Measurements from ENCODE around the gene BICD2. TPM values are rescaled to one million over a fixed set of nuclear protein-coding genes. Genes with fewer than 3 reads are reported as not detected.

BICD2 gene
- total RNA-seq, 4 donors from 2014 or later, result 42.3 to 75.3 (median 51.8) TPM

DNA sequence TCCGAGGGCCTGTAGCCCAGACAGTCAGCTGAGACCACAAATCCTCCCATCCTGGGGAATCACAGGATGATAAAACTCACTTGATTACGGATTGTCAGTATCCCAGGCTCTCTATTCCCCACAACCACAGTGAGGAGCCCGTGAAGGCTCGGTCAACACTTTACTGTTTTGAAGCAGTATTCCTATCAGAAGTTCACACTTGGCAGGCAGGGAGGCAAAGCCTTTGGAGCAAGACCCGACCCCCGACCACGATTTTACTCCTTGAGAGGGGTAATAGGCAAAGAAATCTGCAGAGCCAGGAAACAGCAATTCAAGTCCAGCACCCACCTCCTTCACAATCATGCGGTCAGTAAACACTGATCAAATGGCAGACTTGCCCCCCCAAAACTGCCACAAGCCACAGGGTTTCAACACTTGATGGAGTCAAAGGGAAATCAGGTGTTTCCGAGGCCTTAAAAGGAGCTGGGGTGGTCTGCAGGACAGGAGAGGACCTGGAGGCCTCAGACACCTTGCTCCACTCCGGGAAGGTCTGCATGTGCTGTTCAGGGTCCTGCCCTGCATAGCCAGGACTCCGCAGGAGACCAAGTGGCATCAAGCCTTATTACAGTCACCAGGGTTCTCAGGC, 25.2 kb downstream of the BICD2 start:
- peaks cover 0 to 94% (median 41%) of the 10 kb centered on the region in 3 donors for H3K4me1 ChIP-seq
- no peak for ATAC-seq
- H3K27ac ChIP-seq, result peak overlapping the region in 2 of 4 donors; percentile 21 to 34
- 82 to 96% methylated on average over 3 to 5 of the region's 11 CpGs for WGBS, 2 donors (ENCODE audit: low coverage in 1 of 2)
- TF ChIP-seq EP300 (IDR thresholded peaks at IDR 0.05) (no peak), POLR2A (IDR thresholded peaks at IDR 0.05) (no peak), POLR2AphosphoS5 (IDR thresholded peaks at IDR 0.05) (no peak)
- TF ChIP-seq, protein P1, sequence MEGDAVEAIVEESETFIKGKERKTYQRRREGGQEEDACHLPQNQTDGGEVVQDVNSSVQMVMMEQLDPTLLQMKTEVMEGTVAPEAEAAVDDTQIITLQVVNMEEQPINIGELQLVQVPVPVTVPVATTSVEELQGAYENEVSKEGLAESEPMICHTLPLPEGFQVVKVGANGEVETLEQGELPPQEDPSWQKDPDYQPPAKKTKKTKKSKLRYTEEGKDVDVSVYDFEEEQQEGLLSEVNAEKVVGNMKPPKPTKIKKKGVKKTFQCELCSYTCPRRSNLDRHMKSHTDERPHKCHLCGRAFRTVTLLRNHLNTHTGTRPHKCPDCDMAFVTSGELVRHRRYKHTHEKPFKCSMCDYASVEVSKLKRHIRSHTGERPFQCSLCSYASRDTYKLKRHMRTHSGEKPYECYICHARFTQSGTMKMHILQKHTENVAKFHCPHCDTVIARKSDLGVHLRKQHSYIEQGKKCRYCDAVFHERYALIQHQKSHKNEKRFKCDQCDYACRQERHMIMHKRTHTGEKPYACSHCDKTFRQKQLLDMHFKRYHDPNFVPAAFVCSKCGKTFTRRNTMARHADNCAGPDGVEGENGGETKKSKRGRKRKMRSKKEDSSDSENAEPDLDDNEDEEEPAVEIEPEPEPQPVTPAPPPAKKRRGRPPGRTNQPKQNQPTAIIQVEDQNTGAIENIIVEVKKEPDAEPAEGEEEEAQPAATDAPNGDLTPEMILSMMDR (IDR thresholded peaks at IDR 0.05), result no peak
- H3K9me3 ChIP-seq, result no peaks in the 10 kb centered on the region
- no peak overlapping the region for H3K4me3 ChIP-seq
- no peaks in the 10 kb centered on the region for H3K36me3 ChIP-seq
- H3K27me3 ChIP-seq, result no peaks in the 10 kb centered on the region

DNA sequence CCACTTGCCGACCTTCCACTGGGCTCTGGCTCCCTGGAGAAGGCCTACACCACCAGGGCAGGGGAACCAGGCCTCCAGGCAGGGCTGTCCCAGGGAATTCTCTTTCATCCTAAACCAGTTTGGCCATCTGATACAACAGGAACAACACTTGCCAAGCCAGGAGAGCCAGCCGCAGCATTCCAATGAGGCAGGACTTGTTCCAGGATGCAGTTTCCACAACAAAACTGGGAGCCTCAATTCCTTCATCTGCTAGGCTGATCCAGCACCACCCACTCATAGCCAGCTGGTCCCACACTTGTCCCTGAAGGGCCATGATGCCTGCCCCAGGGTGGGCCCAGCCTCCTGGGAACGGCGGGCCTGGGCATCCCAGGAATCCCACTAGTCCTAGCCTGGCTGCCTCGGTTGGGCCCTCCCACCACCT, 26.0 kb downstream of the BICD2 start:
- WGBS, 2 donors (ENCODE audit: low coverage in 1 of 2), result 17% methylated on average over 1 of the region's 5 CpGs; no CpG with 5 or more reads in 1 of the 2 donors
- H3K27ac ChIP-seq, result peak overlapping the region in 2 of 4 donors; percentile 14 to 34
- no peak for ATAC-seq
- H3K4me3 ChIP-seq, result no peak overlapping the region
- H3K9me3 ChIP-seq, result no peaks in the 10 kb centered on the region
- no peaks in the 10 kb centered on the region for H3K27me3 ChIP-seq
- TF ChIP-seq EP300 (IDR thresholded peaks at IDR 0.05), result no peak
- no peak for TF ChIP-seq POLR2A (IDR thresholded peaks at IDR 0.05)
- TF ChIP-seq, protein P1 (IDR thresholded peaks at IDR 0.05), result no peak
- no peak for TF ChIP-seq POLR2AphosphoS5 (IDR thresholded peaks at IDR 0.05)
- no peaks in the 10 kb centered on the region for H3K36me3 ChIP-seq
- H3K4me1 ChIP-seq, result peaks cover 0 to 93% (median 41%) of the 10 kb centered on the region in 3 donors

DNA sequence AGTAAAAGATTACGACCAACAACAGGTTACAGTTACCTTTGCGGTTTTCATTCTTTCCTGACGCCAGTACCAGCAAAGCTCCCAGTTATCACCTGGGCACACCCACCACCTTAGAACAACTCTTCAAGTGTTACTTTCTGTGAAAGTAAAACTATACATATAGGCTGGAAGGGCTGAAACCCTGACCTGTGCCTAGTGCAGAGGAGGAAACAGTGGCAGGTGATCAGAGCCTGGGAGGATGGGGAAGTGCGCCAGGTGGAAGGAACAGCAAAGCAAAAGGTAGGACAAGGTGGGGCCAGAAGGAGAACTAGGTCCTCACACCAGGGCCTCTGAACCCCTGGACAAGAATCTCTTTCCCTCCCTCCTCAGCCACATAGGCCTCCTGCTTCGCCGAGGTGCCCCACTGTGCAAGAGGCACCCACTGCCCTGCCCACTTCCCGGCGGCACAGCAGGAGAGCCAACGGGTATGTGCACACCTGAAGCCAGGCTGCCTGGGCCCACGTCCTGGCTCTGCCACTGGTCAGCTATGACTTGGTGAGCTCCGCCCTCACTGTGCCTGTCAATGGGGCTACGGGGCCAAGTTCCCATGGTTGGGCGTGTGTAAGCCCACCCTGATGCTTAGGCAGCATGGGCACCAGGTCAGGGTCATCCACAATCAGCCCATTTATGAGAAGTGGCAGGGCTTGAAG, 26.9 kb downstream of the BICD2 start:
- Histone ChIP-seq H3K27ac (no peak overlapping the region), H3K4me1 (peaks cover 0 to 85% (median 41%) of the 10 kb centered on the region in 3 donors), H3K9me3 (no peaks in the 10 kb centered on the region), H3K27me3 (no peaks in the 10 kb centered on the region), H3K4me3 (no peak overlapping the region), H3K36me3 (no peaks in the 10 kb centered on the region)
- WGBS, 2 donors (ENCODE audit: low coverage in 1 of 2), result 97 to 100% methylated on average over 1 to 4 of the region's 13 CpGs
- no peak for ATAC-seq
- TF ChIP-seq EP300 (IDR thresholded peaks at IDR 0.05) (no peak), POLR2AphosphoS5 (IDR thresholded peaks at IDR 0.05) (no peak), POLR2A (IDR thresholded peaks at IDR 0.05) (no peak)
- TF ChIP-seq, protein P1 (IDR thresholded peaks at IDR 0.05), result no peak

DNA sequence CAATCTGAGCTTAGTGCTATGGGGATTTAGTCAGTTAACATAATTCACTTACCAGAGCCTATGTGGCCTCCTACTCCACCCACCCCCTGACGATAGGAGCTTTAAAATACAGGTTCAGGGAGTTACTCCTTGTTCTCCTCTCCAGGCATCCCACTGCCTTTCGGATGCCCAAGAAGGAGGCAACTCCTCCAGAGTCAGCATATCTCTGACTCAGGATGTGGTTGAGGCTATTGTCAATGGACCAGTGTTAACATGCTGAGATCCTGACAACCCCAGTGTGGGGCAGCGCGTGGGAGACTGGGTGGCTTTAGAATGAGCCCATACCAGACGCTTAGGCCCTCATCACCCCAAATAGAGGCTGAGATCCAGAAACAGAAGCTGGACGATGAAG, 27.4 kb downstream of the BICD2 start:
- WGBS, 2 donors (ENCODE audit: low coverage in 1 of 2), result 71 to 100% methylated on average over 1 of the region's 6 CpGs
- TF ChIP-seq POLR2A (IDR thresholded peaks at IDR 0.05) (no peak), EP300 (IDR thresholded peaks at IDR 0.05) (no peak), POLR2AphosphoS5 (IDR thresholded peaks at IDR 0.05) (no peak)
- TF ChIP-seq, protein P1 (IDR thresholded peaks at IDR 0.05), result no peak
- Histone ChIP-seq H3K4me1 (peaks cover 0 to 81% (median 41%) of the 10 kb centered on the region in 3 donors), H3K4me3 (no peak overlapping the region), H3K27ac (no peak overlapping the region), H3K27me3 (no peaks in the 10 kb centered on the region), H3K36me3 (no peaks in the 10 kb centered on the region), H3K9me3 (no peaks in the 10 kb centered on the region)
- ATAC-seq, result no peak
